Measurements from ENCODE around the gene HMG20A.

The HMG20A gene

DNA sequence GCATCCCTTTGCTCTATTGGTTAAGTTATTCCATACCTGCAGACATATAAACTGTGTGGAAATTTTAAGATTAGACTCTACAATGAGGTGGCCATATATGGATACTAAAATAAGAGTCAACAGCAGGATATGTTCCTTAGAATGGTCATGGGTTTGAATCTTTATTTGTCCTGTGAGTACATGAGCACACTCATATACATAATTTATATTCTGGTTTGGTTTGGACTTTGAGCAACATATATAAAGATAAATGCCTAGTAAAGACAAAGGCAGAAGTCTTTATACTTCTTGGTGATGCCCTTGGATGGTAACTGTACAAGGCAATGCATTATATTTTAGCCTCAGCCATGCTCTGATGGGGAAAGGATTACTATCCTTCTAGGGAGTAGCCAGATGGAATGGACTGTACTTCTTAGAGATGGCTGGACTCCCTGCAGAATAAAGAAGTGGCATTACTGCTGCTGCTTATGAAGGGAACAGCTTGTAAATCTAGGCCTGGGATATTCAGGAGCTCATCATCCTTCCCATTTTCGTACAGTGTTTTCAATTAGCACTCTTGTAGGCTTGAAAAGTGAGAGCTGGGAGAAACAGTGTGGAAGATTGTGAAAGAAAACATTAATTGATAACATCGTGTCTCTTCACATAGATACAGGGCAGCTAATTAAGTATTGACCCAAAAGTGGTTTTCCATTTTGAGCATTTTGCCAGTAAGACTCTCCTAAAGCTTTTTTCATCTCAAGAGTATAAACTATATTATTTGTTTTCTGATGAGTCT is 60.4 kb downstream of the HMG20A start:
- no peak for DNase-seq

DNA sequence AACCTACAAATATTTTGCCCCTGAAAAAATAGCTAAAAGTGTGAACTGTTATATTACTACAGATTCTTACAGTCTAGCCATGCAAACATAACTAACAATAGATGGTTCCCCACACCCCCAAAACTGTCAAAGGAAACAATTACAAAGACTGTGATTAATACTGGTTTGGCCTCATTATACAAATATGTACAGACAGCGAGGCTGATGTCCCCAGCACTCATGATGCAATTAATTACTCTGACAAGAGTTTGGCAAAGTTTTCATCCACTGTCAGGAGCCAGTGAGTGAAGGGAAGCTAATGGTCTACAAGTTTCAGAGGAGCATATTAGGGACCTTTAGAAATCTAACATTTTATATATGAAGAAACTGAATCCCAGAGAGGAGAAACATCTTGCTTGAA is 61.0 kb downstream of the HMG20A start:
- no peak for DNase-seq

DNA sequence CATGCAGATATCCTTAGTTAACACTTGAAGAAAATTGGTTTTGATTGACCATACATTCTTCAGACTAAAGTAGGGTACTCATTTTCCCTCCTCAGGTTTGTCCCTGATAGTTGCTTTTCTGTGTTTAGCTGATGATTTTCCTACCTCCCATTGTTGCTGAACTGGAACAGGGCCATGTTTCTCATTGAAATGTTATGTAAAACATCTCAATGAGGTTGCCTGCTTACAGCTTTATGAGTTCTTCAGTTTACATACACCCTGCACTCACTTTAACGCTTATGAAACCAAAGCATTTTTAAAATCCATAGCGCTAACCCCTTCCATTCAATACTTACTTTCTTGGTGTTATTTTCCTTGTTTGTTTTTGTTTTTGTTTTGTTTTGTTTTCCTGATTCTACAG is 61.9 kb downstream of the HMG20A start:
- no peak for DNase-seq

DNA sequence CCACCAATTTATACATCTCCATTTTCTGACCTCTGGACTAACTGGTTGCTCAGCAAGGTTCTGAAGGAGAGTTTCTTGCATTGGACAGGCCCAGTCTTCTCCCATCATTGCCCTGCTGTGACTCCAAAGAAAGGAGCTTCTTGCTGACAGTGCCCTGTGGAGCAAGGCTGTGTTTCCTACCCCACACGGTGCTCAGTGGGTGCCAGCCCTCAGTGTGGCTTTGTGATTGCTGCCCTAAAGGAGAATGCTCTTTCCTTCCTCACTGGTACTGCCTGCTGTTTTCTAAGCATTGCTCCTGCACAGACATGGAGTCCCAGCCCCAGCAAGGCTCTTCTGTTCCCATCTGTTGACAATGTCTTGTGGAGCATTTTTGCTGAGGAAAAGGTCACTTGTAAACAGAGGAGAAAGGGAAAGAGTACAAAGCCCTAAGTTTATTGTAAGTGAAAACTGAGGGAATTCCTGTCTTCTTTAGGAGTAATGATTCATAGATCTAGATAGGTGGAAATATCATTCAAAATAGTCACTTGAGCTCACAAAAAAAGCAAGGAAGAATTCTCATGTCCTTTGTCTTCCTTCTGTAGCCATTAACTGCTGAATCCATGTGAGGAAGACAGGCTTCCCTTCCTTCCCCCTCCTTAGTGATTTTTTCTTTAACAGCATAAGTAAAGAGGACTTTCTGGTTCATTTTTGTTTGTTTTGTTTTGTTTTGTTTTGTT is 62.9 kb downstream of the HMG20A start:
- no peak for DNase-seq

DNA sequence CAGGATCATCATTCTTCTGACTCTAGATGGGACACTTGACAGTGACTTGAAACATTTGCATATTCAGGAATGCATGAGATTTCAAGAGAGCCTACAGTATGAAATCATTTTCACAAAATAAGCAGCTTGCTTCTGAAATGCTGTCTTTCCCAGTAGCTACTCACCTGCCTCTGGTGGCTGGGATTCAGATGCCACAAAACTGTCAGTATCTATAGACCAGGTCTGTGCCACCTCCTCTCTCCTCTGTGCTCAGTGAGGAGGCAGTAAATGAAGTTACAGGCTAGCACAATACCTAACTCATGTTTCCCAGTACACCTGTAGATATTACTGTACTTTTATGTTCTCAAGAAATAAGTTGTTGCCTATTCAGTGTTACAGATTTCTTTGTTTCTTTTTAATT is 64.3 kb downstream of the HMG20A start:
- DNase-seq, result no peak

DNA sequence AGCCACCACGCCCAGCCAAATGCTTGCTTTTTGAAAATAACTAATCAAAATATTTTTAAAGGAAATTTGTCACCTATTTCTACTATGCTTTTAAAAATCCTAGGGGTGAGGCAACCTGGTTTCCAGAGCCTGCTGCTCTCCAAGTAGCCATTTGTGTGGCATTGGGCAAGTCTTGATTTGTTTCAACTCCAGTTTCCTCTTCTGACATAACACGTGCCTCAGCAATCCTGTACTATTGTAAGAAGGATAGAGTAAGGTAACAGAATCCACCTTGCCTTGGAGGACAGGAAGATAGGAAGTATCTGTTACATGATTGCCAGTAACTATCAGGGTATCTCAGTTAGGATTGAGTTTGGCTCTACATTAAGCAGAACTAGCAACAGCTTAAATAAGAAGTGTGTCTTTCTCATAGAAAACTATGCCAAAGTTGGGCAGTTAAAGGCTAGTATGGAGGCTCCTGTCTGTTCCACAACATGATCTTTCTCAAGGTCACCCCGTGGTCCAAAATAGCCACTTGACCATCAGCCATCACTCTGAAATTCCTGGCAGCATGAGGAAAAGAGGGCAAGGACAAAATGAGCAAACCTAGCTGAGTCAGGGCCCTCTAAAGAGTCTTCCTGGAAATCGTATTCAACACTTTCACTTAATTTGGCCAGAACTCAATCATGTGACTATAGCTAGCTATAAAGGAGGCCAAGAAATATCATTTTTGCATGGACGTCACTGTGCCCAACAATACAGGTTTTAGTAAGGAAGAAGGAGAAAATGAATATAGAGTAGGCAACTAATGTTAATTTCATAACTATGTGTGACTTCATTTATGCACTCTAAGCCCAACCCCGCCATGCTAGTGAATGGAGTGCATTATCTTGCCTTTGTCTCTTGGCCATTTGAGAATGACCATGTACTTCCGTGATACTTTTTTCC is 66.1 kb downstream of the HMG20A start:
- DNase-seq, result no peak

DNA sequence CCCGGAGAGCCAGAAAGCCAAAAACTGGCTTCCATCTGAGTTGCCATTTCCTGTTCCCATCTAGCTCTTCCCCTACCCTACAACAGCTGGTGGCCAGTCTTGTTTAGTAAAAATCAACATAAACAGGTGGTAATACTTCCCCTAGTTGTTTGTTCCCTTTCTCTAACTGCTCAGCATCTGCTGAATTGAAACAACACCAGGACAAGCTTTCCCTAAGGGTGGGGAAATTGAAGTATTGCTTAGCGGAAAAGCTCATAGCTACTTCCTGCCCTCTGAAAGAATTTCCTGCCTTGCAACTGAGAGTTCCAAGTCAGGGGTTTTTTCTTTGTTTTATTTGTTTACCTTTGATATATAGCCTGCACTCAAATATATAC is 66.8 kb downstream of the HMG20A start:
- no peak for DNase-seq

DNA sequence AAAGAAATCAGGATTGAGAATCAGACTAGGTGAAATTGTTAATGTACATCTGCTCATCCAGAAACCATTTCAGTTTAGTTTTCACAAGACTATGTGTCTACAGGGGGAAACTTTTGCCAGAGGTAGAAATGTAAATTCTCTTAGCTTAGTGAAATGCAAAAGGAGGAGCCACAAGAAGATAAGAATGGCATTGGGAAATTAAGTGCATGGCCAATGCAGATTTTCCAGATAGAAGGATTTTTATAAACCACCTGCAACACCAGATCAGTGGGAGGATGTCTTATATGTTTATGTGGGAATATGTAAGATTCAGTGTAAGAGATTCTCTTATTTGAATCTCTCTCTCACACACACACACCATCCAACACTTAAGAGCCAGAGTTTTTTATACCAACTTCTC is 67.2 kb downstream of the HMG20A start:
- DNase-seq, result no peak

DNA sequence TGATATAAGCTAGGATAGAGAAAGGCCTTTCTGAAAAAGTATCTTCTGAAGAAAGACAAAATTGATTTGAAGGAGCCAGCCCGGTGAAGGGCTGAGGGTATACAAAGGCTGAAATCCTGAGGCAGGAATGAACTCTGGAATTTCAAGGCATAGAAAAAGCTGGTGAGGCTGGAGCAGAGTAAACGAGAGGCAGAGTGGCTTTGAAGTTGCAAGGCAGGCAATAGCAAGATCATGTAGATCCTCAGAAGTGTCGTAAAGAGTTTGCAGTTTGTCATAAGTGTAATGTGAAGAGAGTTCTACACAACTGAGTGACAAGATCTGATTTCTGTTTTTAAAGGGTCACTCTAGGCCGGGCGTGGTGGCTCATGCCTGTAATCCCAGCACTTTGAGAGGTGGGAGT is 69.0 kb downstream of the HMG20A start:
- DNase-seq, result no peak

DNA sequence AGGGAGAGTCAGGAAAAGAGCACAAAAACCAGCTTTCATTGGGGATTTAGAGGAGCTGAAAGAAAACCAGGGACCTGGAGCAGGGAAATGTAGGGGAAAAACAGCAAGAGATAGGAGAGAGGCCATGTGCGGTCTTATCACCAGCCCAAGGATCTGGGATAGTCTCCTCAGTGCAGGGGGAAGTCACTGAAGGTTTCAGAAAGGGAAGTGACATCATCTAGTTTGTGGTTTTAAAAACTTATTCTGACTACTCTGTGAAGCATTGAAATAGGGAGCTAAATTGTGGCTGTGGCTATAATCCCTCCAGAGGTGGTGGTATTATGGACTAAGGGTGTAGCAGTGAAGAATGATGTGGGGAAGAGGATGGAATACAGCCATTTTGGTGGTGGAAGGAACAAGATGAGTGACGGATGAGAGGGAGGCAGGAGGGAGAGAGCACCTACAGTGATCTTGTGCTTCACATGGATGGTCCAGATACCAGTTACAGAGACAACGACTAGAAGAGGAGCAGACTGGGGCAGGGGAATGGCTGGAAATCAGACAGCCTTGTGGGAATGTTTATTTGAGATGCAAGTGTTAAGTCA is 72.7 kb downstream of the HMG20A start:
- no peak for DNase-seq

DNA sequence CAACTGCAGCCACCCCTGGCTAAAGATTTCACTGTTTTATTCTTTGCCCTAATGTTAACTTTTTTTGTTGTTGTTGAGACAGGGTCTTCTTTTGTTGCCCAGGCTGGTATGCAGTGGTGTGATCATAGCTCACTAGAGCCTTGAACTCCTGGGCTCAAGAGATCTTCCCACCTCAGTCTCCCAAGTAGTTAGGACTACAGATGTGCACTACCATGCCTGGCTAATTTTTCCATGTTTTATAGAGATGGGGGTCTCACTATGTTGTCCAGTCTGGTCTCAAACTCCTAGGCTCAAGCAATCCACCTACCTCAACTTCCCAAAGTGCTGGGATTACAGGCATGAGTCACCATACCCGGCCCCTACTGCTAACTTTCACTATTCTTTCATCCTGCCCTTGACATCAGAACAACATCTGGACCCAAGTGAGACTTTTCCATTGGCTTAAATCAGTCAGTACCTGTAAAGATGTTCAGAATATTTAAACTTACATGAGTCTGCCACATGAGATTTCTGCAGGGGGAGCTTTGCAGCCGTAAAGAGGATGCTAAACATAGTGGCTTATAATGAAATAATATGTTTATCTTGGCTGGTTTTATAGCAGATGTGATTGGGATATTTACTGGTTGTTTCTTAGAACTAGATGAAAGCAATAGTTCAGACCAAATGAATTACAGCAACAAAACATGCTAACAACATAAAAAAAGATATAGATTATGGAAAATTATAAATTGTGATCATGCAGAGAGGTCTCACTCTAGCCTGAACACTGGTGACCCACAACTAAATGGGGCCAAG is 73.6 kb downstream of the HMG20A start:
- DNase-seq, result no peak

DNA sequence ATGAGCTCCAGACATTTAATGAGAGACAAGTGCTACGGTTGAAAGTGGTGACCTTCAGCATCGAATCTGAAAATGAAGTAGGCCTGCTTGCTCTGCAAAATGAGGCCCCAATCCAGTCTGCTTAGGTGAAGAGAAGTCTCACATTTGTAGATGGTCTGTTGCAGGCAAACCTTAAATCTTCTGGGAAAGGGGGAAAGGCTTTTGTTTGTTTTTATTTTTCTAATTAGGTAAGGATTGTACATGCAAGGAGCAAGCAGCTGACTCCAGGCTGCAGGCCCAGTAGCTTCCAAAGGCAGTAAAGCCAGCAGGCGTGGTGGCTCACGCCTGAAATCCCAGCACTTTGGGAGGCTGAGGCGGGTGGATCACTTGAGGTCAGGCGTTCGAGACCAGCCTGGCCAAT is 74.3 kb downstream of the HMG20A start:
- DNase-seq, result no peak

DNA sequence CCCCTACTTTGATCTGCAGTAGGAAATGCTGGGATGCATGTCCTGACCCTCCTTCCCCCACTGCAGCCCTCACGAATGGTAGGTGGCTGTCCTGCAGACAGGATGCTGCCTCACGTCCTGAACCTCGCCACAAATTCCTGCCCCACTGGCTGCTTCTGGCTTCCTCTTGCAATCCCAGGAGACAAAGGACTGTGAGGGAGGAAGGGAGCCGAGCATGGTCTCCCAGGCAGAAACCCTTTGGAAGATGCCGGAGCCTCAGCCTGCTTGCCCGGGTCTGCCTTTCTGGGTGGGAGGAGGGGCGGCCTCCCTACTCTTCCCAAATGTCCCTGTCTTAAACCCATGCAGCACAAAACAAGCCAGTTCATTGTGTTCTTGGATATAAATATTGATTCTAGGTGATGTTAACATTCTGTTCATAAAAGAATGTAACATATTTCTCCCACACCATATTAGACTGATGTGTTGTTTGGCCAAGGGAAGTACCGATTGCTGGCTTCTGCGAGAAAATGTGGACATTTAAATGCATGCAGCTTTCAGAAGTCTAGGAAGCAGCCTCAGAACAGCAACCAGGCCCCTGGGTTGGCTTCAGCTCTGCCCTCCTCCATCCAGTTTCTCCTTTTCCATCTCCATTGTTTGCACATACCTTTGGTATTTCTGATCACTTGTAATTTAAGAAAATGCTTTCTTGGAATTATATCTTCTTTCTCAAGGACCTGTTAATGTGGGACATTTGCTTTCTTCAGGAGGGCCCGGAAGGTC is 75.3 kb downstream of the HMG20A start:
- no peak for DNase-seq

DNA sequence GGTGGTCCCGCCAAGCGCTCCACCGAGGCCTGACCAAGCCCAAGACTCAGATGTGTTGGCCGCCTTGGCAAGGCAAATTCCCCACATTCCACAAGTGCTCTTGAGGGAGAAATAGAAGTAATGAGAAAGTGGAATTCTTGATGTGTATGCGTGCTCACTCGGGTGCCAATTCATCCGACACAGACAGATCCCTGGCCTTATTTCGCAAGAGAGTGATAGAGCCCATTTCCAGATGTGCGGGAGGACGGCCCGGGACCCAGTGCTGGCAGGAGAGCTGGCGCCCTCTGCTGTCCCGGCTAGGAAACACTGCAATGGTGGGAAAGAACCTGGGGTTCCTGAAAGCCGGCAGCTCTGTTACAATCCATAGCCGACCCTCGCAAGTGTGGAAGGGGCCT is 76.0 kb downstream of the HMG20A start:
- peak; percentile 43 for DNase-seq

DNA sequence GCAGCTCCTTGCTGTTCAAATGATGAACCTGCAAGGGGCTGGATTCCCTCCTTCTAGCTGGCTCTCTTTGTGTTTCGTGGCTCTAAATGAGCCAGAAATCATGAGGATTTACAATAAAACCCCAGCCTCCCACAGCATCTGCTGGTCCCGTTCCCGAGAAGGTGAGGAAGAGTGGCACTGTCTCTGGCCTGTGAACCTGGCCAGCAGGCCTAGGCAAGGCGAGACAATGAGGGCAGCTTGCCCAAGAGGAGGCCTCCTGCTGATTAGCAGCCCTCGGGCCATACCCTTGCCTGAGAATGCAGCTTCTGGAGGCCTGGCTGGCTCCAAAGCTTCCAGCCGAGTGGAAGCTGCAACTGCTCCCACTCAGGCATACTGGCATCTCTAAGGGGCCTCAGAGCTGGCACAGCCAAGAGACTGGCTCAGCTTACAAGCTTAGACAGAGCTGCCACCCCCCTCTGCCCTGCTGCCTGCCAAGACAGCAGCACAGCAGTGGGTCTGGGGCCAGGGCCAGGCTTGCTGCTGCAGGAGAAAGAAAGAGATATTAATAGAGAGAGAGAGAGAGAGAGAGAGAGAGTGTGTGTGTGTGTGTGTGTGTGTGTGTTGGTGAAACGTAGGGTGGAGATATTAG is 76.5 kb downstream of the HMG20A start:
- no peak for DNase-seq

DNA sequence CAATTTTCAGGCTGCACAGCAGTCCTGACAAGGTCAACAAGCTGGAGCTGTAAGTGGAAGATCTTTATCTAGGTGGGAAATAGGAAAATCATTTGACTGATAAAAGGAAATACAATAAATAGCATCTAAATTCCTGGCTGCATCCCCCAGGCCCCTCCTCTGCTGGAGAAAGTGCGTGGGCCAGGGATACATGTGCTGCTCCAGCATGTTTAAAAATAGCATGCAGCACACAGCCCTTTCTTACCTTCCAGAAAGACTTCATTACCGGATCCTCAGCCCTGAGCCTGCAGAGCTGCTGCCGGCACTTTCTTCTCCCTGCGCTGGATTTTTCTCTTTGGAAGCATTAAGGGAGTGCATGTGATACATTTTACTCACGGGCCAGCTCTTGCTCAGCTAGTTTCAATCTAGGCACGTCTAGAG is 77.3 kb downstream of the HMG20A start:
- no peak for DNase-seq

DNA sequence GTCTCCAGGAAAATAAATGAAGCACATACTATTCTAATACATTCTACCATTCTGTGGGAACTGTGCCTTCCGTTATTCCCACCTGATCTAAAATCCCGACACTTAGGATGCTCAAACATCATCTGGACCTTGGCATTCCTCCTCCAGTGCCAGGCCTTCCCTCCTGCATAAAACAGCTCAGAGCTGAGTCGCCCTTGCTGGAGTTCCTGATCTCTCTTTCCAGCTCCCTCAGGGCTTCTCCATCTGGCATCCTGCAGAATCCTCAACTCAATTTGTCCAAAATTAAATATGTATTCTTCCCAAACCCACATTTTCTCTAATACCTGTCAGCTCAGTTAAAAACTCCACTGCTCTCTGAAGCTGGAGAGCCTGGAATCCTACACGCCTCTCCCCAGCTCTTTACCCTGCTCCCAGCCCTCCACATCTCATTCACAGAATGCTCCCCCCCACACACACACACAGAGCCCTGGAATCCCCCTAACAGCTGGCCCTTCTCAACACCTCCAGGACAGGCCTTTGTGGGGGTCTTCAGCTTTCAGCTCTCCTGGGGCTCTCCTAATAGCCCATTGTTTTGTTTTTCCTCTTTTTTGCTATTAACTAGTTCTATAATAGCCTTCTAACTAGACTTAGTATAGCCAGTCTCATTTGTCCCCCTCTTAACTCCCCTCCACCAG is 78.5 kb downstream of the HMG20A start:
- no peak for DNase-seq

DNA sequence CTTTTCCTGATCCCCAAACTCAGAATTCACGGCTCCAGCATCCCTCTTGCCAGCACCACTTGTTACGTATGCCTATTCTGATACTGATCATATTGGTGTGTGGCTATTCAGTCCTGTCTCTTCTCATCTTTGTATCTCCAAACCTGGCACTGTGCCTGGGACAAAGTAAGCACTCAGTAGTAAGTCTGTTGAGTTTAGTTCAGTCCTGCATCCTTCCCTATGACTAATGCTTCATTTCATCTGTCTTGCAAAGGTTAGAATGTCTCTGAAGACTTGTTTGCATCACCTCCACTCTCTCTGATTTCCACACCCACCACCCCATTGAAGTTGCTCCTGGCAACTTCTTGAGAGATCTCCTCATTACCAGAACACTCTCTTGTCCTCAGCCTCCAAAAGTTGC is 80.3 kb downstream of the HMG20A start:
- DNase-seq, result no peak

DNA sequence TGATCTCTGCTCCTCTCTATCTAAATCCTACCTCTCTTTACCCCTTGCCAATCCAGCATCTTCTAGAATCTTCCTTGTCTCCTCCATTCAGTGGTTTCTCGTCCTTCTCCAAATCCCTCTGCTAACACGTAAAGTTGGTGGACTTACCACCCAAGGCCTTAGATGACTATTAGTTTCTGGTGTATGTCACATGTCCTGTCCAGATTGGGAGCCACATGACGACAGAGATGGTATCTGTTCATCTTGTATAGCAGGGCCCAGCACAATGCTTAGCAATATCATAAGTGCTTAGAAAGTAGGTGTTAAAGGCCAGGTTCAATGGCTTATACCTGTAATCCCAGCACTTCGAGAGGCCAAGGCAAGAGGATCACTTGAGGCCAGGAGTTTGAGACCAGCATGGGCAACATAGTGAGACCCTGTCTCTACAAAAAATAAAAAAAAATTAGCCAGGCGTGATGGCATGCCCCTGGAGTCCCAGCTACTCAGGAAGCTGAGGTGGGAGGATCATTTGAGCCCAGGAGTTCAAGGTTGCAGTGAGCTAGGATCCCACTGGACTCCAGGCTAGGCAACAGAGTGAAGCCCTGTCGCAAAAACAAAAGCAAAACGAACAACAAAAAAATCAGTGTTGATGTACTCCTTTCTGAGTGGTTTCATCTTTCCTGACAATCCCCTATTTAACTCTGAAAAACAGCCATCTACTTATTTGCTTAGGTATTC is 81.8 kb downstream of the HMG20A start:
- DNase-seq, result no peak

DNA sequence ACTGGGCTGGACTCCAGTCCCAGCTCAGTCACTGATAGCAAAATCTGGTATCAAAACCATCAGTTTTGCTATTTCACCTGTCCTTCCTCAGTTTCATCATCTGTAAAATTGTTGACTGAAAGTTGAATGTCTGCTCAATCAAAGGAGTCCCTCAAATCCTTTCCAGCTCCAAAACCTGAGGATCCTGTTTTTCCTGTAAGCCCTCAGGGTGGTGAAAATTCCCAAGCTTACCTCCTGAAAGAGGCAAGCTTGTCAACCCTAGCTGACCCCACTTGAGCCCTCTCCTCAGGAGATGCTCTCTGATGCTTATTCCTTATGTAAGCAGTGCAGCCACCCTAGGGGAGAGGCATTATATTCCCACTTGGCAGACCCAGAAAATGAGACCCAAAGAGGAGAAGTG is 82.6 kb downstream of the HMG20A start:
- no peak for DNase-seq
